Measurements from ENCODE around the gene CAPZB. TPM values are rescaled to one million over a fixed set of nuclear protein-coding genes. Genes with fewer than 3 reads are reported as not detected.
"Not testable (repeated sequence)": the region's sequence is repeated elsewhere in the genome, so short reads cannot be mapped to it uniquely, and the experiment has no call there.

The CAPZB gene
- total RNA-seq, 6 experiments from 2014 or later = 565 to 646 (median 603) TPM

DNA sequence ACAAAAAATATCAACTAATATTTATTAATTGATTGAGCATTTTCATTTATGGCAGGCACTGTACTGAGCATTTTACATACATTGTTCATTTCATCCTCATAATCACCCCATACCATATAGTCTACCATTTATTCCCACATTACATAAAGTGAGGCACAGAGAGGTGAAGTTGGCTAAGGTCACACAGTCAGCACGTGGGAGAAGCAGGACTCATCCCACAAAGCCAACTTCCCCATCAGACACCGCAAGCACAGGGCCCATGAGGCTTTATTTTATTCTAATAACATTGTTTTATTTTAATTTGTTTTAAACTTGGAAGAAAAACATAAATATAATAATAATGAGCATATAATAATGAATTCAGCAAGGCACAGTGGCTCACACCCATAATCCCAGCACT lies 43.1 kb upstream of the CAPZB start:
- Mint-ChIP-seq H3K36me3 (ENCODE audit: low read depth) (peaks cover 8% of the 10 kb centered on the region; the same call in 1 of the 2 replicates), H3K4me1 (ENCODE audit: low read depth) (no peaks in the 10 kb centered on the region), H3K4me3 (no peak overlapping the region), H3K27me3 (ENCODE audit: insufficient read depth) (peaks cover 6% of the 10 kb centered on the region), H3K9me3 (peaks cover 6% of the 10 kb centered on the region), H3K27ac (no peak overlapping the region)
- no peak for DNase-seq
- TF ChIP-seq, protein P1, sequence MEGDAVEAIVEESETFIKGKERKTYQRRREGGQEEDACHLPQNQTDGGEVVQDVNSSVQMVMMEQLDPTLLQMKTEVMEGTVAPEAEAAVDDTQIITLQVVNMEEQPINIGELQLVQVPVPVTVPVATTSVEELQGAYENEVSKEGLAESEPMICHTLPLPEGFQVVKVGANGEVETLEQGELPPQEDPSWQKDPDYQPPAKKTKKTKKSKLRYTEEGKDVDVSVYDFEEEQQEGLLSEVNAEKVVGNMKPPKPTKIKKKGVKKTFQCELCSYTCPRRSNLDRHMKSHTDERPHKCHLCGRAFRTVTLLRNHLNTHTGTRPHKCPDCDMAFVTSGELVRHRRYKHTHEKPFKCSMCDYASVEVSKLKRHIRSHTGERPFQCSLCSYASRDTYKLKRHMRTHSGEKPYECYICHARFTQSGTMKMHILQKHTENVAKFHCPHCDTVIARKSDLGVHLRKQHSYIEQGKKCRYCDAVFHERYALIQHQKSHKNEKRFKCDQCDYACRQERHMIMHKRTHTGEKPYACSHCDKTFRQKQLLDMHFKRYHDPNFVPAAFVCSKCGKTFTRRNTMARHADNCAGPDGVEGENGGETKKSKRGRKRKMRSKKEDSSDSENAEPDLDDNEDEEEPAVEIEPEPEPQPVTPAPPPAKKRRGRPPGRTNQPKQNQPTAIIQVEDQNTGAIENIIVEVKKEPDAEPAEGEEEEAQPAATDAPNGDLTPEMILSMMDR (IDR thresholded peaks at IDR 0.05) = no peak

DNA sequence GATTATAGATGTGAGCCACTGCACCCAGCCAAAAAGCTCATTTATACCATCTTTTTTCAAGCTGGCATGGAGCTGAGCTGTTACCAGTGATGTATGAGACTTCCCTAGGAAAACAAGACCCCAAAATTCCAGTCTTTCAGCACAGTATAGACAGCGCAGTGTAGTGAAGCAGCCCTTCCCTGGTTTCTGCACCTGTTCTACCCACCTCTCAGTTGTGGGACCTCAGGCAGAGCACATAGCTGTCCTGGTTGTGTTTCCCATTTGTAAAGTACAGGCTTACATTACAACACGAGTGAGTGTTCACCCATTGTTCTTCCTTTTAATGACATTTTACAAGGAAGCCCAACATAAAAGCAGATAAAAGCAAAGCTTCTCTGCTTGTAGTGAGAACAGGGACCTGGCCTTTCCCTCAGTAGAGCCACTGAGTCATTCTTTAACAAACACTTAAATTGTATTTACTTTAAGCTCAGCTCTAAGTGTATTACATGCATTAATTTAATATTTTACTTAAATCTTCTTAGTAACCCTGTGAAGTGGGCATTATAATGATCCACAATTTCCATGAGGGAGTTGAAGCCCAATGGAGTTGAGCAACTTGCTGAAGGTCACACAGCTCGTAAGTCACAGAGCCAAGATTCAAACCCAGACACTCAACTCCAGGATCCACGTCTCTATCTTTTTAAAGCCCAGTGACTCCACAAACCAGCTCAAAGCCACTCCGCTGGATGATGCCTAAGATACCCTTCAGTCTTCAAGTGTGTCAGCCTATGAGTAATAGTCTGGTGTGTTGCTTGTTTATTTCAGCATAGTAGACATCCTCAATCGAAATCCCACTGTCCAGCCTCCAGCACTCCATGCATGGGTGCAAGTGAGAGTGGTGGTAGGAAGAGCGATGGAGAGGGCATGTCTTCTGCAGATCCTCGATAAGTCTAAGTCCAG lies 40.5 kb upstream of the CAPZB start:
- H3K27me3 Mint-ChIP-seq (ENCODE audit: insufficient read depth) = peaks cover 3% of the 10 kb centered on the region
- no peak for DNase-seq
- TF ChIP-seq, protein P1 (IDR thresholded peaks at IDR 0.05) = no peak
- peaks cover 7% of the 10 kb centered on the region for H3K36me3 Mint-ChIP-seq (ENCODE audit: low read depth)
- H3K4me1 Mint-ChIP-seq (ENCODE audit: low read depth) = no peaks in the 10 kb centered on the region
- H3K27ac Mint-ChIP-seq = no peak overlapping the region
- no peak overlapping the region for H3K4me3 Mint-ChIP-seq
- H3K9me3 Mint-ChIP-seq = peaks cover 5% of the 10 kb centered on the region; the same call in 1 of the 2 replicates

DNA sequence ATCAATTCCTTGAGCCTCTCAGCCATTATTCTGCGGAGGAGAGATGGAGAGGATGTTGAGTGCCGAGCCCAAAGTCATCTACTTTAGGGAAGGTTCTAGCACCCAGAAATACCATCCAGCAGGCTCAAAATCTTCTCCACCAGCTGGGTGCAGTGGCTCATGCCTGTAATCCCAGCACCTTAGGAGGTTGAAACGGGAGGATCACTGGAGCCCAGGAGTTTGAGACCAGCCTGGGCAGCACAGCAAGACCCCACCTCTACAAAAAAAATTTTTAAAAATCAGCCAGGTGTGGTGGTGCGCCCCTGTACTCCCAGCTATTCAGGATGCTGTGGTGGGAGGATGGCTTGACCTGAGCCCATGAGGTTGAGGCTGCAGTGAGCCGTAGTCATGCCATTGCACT lies 39.5 kb upstream of the CAPZB start:
- peaks cover 6% of the 10 kb centered on the region; the same call in 1 of the 2 replicates for H3K36me3 Mint-ChIP-seq (ENCODE audit: low read depth)

DNA sequence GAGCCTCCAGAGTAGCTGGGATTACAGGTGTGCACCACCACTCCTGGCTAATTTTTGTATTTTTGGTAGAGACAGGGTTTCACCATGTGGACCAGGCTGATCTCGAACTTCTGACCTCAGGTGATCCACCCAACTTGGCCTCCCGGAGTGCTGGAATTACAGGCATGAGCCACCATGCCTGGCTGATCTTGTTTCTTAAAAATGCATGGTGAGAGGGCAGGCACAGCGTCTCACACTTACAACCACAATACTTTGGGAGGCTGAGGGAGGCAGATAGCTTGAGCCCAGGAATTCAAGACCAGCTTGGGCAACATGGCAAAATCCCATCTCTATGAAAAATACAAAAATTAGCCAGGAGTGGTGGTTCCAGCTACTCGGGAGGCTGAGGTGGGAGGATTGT lies 37.2 kb upstream of the CAPZB start:
- H3K36me3 Mint-ChIP-seq (ENCODE audit: low read depth) = peaks cover 11% of the 10 kb centered on the region
- not testable (repeated sequence) for H3K27me3 Mint-ChIP-seq (ENCODE audit: insufficient read depth); H3K27ac Mint-ChIP-seq; DNase-seq; H3K4me1 Mint-ChIP-seq (ENCODE audit: low read depth); H3K4me3 Mint-ChIP-seq; H3K9me3 Mint-ChIP-seq

More for the DNA sequence above, 39.5 kb upstream of the CAPZB start:
- Mint-ChIP-seq H3K4me1 (ENCODE audit: low read depth) (no peaks in the 10 kb centered on the region), H3K4me3 (no peak overlapping the region), H3K27me3 (ENCODE audit: insufficient read depth) (no peaks in the 10 kb centered on the region; the same call in 1 of the 2 replicates), H3K9me3 (0 out of 2 replicates have a peak, but pooled peaks cover 5% of the 10 kb centered on the region), H3K27ac (no peak overlapping the region)
- DNase-seq = no peak
- TF ChIP-seq, protein P1 (IDR thresholded peaks at IDR 0.05) = no peak

DNA sequence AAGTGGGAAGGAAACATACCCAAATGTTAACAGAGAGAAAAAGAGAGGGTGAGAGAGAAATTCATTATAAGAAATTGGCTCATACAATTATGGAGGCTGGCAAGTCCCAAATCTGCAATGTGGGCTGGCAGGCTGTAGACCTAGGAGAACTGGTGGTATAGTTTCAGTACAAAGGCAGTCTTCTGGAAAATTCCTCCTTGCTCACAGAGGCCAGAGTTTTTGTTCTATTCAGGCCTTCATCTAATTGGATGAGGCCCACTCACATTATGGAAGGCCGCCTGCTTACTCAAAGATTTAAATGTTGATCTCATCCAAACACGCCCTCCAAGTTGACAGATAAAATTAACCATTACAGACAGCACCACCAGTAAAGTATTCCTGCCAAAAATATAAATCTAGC lies 36.1 kb upstream of the CAPZB start:
- H3K27ac Mint-ChIP-seq = no peak overlapping the region
- H3K9me3 Mint-ChIP-seq = peaks cover 13% of the 10 kb centered on the region
- H3K4me3 Mint-ChIP-seq = no peak overlapping the region
- H3K27me3 Mint-ChIP-seq (ENCODE audit: insufficient read depth) = peaks cover 2% of the 10 kb centered on the region; the same call in 1 of the 2 replicates
- DNase-seq = no peak
- peaks cover 14% of the 10 kb centered on the region for H3K36me3 Mint-ChIP-seq (ENCODE audit: low read depth)
- TF ChIP-seq, protein P1 (IDR thresholded peaks at IDR 0.05) = no peak
- H3K4me1 Mint-ChIP-seq (ENCODE audit: low read depth) = no peaks in the 10 kb centered on the region

DNA sequence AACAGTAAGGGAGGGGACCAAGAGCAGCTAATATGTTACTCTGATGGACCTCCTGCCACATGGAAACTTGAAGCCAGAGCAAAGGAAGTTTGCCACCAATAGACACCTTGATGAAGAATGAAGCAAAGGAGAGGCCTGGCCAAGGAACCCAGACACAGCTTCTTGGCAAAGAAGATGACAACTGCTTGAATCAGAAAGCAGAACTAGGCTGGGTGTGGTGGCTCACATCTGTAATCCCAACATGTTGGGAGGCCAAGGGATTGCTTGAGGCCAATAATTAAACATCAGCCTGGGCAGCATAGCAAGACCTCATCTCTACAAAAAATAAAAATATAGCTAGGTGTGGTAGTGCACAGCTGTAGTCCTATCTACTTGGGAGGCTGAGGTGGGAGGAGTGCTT lies 31.7 kb upstream of the CAPZB start:
- Mint-ChIP-seq H3K4me1 (ENCODE audit: low read depth) (peaks cover 5% of the 10 kb centered on the region; the same call in 1 of the 2 replicates), H3K9me3 (peaks cover 13% of the 10 kb centered on the region), H3K27ac (no peak overlapping the region), H3K36me3 (ENCODE audit: low read depth) (peaks cover 14% of the 10 kb centered on the region), H3K27me3 (ENCODE audit: insufficient read depth) (peaks cover 2% of the 10 kb centered on the region), H3K4me3 (no peak overlapping the region)
- DNase-seq = no peak
- TF ChIP-seq, protein P1 (IDR thresholded peaks at IDR 0.05) = no peak

All from HFFc6 (cell line).